SJSA1 (cell line): ENCODE data around the gene AGPAT2. TPM values are rescaled to one million over a fixed set of nuclear protein-coding genes. Genes with fewer than 3 reads are reported as not detected.

Experiments used
- DNase-seq, 2 experiments: peaks; one replicate each; pipeline ENCODE4 v3.0.0-alpha.2; 2015 to 2020; ENCODE audit warnings: low spot score in 2 of 2, low read depth in 1 of 2
- H3K27ac ChIP-seq: fragments of 250-450 bp; sonication (Bioruptor Pico); 2 replicates; pipeline ENCODE4 v1.5.1; 2020; ENCODE audit warnings: mild to moderate bottlenecking, moderate library complexity
- H3K27me3 ChIP-seq: fragments of 250-450 bp; sonication (Bioruptor Pico); replicated peaks from 2 replicates; pipeline ENCODE4 v1.5.1; 2020; ENCODE audit warnings: mild to moderate bottlenecking, moderate library complexity
- H3K36me3 ChIP-seq: fragments of 250-450 bp; sonication (Bioruptor Pico); 2 replicates; pipeline ENCODE4 v1.5.1; 2020; ENCODE audit warnings: mild to moderate bottlenecking
- H3K4me1 ChIP-seq: fragments of 250-450 bp; sonication (Bioruptor Pico); replicated peaks from 2 replicates; pipeline ENCODE4 v1.6.1; 2021; ENCODE audit warnings: mild to moderate bottlenecking
- H3K4me3 ChIP-seq: fragments of 250-450 bp; sonication (Bioruptor Pico); 2 replicates; pipeline ENCODE4 v1.5.1; 2020; ENCODE audit warnings: mild to moderate bottlenecking
- H3K9me3 ChIP-seq: fragments of 250-450 bp; sonication (Bioruptor Pico); replicated peaks from 2 replicates; pipeline ENCODE4 v1.5.1; 2020; ENCODE audit warnings: mild to moderate bottlenecking
- total RNA-seq: library from RNA; depleted of rRNA; stranded (reverse); fragments of >200 nt; shearing (Covaris generic); gene quantifications from 2 replicates; pipeline ENCODE4 v1.2.3, GENCODE V29; 2014

The AGPAT2 gene
- total RNA-seq, 1 experiment from 2014 or later: 30.1 TPM

DNA sequence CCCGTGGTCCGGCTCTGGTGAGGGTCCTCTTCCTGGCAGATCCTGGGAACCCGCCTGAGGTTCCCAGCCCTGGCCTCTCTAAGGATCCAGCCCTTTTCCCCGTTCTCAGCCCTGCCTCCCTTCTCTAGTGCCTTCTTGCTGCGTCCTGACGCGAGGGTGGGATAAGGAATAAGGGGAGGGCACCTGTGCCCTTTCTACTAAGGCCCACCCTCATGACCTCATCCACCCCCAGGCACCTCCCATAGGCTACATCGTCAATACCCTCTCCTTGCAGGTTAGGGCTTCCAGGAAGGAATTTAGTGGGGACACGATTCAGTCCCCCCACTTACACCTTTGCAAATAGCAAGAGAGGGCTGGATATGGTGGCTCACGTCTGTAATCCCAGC, 14.4 kb upstream of the AGPAT2 start:
- peaks cover 44% of the 10 kb centered on the region for H3K27me3 ChIP-seq
- H3K4me3 ChIP-seq: no peak overlapping the region
- no peaks in the 10 kb centered on the region for H3K9me3 ChIP-seq
- H3K4me1 ChIP-seq: no peaks in the 10 kb centered on the region
- H3K27ac ChIP-seq: no peak overlapping the region
- DNase-seq: no peak
- no peaks in the 10 kb centered on the region for H3K36me3 ChIP-seq

DNA sequence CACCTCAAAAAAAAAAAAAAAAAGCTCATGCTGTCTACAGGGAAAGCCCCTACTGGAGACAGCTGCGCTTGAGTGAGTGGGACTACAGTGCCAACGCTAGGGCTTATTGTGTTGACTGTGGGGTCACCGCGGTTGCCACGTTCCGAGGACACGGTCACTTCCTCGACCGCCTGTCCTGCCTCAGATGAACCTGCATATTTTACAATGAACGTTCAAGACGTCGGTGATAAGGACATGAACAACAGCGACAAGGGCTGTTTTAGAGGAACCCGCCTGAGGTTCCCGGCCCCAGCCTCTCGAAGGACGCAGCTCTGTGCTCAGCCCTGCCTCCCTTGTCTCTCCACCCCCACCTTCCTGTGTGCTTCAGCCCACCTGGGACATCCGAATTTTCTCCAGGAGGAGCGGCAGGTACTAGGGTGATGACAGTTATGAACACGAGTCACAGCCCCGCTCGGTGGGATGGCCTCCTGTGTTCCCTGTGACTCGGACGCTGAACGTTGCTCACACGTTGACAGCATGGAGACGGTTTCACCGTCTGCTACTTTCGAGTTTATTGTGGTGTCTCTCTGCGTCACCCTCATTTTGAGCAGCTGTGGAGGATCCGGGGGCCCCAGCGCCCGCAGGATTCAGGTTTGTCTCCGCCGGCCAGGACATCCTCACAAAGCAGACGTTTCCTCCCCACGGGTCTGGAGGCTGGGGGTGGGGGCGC, 13.9 kb upstream of the AGPAT2 start:
- Histone ChIP-seq H3K4me1 (no peaks in the 10 kb centered on the region), H3K36me3 (no peaks in the 10 kb centered on the region), H3K27me3 (peaks cover 40% of the 10 kb centered on the region), H3K27ac (no peak overlapping the region), H3K9me3 (no peaks in the 10 kb centered on the region), H3K4me3 (no peak overlapping the region)
- DNase-seq: no peak

DNA sequence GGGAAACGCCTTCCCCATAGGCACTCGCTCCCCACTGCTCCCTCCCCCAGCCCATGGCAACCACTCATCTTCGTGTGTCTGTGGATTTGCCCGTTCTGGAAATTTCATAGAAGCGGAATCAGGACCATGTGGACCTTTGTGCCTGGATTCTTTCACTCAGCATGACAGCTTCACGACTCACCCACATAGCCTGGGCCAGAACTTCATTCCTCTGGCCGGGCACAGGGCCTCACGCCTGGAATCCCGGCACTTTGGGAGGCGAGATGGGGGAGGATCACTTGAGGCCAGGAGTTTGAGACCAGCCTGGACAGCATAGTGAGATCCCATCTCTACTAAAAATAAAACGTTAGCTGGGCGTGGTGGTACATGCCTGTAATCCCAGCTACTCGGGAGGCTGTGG, 13.0 kb upstream of the AGPAT2 start:
- H3K9me3 ChIP-seq: no peaks in the 10 kb centered on the region
- H3K27me3 ChIP-seq: peaks cover 42% of the 10 kb centered on the region
- no peak for DNase-seq
- H3K36me3 ChIP-seq: no peaks in the 10 kb centered on the region
- no peaks in the 10 kb centered on the region for H3K4me1 ChIP-seq
- no peak overlapping the region for H3K4me3 ChIP-seq
- no peak overlapping the region for H3K27ac ChIP-seq

DNA sequence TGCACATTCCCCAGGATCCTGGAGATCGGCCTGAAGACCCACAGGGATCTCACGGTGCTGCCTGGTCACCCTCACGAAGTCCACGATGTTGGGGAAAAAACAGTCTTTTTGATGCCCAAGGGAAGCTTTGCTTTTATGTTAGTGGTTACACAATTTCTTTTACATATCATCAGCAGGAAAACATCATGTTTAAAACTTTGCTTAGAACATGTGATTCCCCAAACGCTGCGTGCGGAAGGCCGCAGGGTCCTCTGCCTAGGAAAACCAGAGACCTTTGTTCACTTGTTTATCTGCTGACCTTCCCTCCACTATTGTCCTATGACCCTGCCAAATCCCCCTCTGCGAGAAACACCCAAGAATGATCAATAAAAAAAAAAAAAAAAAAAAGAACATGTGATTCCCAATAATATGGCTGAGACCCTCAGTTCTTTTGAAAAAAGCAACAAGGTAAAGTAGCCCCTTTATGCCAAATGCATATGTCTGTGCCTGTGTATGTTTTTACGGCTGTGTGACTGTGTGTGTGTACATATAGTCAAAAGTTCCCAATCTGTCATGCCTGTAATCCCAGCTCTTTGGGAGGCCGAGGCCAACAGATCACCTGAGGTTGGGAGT, 11.5 kb upstream of the AGPAT2 start:
- H3K36me3 ChIP-seq: no peaks in the 10 kb centered on the region
- no peak overlapping the region for H3K4me3 ChIP-seq
- no peak for DNase-seq
- H3K27me3 ChIP-seq: peaks cover 42% of the 10 kb centered on the region
- peaks cover 4% of the 10 kb centered on the region for H3K4me1 ChIP-seq
- H3K27ac ChIP-seq: no peak overlapping the region
- no peaks in the 10 kb centered on the region for H3K9me3 ChIP-seq

DNA sequence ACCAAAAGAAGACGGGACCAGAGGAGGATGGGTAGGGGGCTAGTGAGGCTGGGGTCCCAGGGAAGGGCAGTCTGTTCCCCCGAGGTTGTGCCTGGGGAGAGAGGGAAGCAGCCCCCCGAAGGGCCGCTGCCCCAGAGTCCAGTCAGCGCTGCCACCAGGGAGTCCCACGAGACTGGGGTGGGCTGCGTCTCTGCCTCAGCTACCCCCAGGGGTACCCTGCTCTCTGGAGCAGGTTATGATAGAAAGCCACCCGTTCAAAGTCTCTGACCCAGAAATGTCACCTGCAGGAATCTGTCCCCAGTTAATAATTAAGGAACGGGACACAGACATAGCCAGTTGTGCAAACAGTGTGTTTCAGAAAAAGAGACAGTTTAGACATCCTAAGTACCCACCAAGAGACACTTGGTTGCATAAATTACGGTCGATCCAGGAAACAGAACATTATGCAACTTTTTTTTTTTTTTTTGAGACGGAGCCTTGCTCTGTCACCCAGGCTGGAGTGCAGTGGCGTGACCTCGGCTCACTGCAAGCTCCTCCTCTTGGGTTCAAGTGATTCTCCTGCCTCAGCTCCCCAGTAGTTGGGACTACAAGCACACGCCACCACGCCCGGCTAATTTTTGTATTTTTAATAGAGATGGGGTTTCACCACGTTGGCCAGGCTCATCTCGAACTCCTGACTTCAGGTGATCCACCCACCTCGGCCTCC, 10.7 kb upstream of the AGPAT2 start:
- H3K27ac ChIP-seq: no peak overlapping the region
- no peaks in the 10 kb centered on the region for H3K36me3 ChIP-seq
- H3K4me3 ChIP-seq: no peak overlapping the region
- H3K9me3 ChIP-seq: no peaks in the 10 kb centered on the region
- peaks cover 42% of the 10 kb centered on the region for H3K27me3 ChIP-seq
- peaks cover 6% of the 10 kb centered on the region for H3K4me1 ChIP-seq
- no peak for DNase-seq

DNA sequence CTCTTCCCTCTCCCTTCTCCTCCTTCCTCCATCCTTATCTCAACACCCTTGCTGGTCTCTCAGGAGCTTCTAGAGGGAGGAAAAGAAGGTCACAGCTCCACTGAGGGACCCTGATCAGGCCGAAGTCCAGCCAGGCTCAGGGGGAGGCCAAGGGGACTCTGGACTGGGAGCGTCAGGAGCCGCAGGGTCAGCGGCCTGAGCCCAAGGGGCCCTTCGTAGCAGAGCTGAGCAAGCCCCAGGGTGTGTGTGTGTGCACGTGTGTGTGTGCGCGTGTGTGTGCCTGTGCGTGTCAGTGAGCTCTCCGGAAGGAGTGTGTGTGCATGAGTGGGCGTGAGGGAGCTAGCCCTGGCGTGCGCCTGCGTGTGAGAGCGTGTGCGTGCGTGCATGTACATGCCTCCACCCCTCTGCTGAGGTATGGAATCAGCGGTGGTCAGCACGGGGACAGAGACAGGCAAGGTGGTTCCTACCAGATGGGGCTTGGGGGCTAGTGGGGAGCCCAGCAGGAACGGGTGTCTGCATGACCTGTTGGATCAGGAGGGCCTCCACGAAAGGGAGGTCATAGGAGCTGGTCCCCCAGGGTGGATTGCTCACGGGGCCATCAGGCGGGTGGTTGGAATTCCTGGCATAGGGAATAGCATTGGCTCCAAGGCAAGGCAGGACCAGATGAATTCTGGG, 10.0 kb upstream of the AGPAT2 start:
- H3K9me3 ChIP-seq: no peaks in the 10 kb centered on the region
- peaks cover 42% of the 10 kb centered on the region for H3K27me3 ChIP-seq
- no peak overlapping the region for H3K4me3 ChIP-seq
- no peak overlapping the region for H3K27ac ChIP-seq
- no peak for DNase-seq
- no peaks in the 10 kb centered on the region for H3K36me3 ChIP-seq
- H3K4me1 ChIP-seq: peaks cover 6% of the 10 kb centered on the region

DNA sequence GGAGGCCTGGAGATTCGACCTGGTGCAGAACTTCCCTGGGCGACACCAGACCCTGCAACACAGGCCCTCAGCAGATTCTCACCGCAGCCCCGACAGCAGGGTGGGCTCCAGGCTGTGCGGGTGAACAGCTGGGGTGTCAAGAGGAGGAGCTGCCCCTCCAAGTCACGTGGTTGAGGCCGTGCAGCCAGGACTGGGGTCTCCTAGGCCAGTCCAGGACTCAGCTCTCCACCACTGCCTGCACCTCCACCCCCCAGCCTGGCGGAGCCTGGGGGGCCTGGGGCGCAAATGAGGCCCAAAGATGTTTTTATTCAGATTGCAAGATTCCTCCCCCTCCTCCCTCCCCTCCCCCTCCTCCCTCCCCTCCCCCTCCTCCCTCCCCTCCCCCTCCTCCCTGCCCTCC, 9.2 kb upstream of the AGPAT2 start:
- Histone ChIP-seq H3K4me1 (peaks cover 6% of the 10 kb centered on the region), H3K27me3 (peaks cover 37% of the 10 kb centered on the region), H3K9me3 (no peaks in the 10 kb centered on the region), H3K27ac (no peak overlapping the region), H3K4me3 (no peak overlapping the region), H3K36me3 (no peaks in the 10 kb centered on the region)
- no peak for DNase-seq

DNA sequence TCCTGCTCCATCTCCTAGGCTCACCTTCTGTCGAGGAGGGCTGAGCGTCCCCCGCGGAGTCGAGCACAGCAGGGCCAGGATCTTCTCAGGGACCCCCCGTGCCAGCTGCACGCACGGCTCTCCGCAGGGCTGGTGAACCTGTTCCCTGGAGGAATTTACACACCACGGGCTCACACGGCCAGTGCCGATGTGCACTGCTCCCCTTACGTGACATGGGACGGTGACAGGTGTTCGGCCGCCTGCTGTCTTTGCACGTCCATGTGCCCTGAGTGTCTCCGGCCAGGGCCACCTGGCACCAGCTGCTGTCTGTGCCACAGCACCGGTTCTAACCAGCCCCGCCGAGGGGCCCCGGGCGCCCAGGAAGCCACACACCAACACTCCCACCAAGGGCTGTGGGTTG, 8.7 kb upstream of the AGPAT2 start:
- H3K9me3 ChIP-seq: no peaks in the 10 kb centered on the region
- no peaks in the 10 kb centered on the region for H3K36me3 ChIP-seq
- peaks cover 6% of the 10 kb centered on the region for H3K4me1 ChIP-seq
- no peak for DNase-seq
- H3K27ac ChIP-seq: no peak overlapping the region
- peaks cover 31% of the 10 kb centered on the region for H3K27me3 ChIP-seq
- no peak overlapping the region for H3K4me3 ChIP-seq

DNA sequence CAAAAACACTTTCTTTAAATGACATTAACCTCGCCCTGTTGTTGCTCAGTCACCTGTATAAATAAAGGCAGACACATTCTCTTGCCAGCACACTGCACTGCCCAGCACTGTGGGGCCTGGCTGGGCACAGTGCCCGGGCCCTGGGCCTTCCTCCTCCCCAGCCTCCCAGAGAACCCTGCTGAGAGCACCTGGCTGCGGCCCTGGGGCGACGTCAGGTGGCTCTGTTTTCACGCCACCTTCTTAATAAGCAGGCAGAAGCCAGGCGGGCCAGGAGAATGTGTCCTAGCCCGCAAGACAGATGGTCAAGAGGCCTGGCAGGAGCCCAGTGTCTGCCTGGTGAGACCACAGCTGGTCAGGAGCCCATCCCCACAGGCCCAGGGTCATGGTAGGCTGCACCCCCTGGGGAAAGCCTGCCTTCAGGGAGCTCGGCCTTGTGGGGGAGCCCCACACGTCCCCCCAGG, 8.2 kb upstream of the AGPAT2 start:
- H3K27ac ChIP-seq: no peak overlapping the region

DNA sequence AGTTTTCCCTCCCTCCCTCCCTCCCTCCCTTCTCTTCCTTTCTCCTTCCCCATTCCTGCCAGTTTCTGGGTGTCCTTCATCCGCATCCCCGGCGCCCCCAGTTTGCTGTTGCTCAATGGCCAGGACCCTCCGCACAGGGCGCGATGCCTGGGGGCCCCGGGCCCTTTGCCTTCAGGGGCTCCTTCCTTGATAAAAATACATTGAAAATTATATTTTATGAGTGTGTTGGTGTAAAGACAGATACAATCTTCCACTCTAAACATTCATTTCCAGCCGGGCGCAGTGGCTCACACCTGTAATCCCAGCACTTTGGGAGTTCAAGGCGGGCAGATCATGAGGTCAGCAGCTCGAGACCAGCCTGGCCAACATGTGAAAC, 7.6 kb upstream of the AGPAT2 start:
- peaks cover 6% of the 10 kb centered on the region for H3K4me1 ChIP-seq
- H3K9me3 ChIP-seq: no peaks in the 10 kb centered on the region
- H3K27me3 ChIP-seq: peaks cover 23% of the 10 kb centered on the region; the same call in 1 of the 2 replicates
- no peaks in the 10 kb centered on the region for H3K36me3 ChIP-seq
- H3K27ac ChIP-seq: no peak overlapping the region
- DNase-seq: no peak
- H3K4me3 ChIP-seq: no peak overlapping the region

More for the DNA sequence above, 8.2 kb upstream of the AGPAT2 start:
- H3K4me3 ChIP-seq: no peak overlapping the region
- DNase-seq: no peak
- H3K27me3 ChIP-seq: peaks cover 29% of the 10 kb centered on the region
- H3K36me3 ChIP-seq: no peaks in the 10 kb centered on the region
- peaks cover 6% of the 10 kb centered on the region for H3K4me1 ChIP-seq
- H3K9me3 ChIP-seq: no peaks in the 10 kb centered on the region

DNA sequence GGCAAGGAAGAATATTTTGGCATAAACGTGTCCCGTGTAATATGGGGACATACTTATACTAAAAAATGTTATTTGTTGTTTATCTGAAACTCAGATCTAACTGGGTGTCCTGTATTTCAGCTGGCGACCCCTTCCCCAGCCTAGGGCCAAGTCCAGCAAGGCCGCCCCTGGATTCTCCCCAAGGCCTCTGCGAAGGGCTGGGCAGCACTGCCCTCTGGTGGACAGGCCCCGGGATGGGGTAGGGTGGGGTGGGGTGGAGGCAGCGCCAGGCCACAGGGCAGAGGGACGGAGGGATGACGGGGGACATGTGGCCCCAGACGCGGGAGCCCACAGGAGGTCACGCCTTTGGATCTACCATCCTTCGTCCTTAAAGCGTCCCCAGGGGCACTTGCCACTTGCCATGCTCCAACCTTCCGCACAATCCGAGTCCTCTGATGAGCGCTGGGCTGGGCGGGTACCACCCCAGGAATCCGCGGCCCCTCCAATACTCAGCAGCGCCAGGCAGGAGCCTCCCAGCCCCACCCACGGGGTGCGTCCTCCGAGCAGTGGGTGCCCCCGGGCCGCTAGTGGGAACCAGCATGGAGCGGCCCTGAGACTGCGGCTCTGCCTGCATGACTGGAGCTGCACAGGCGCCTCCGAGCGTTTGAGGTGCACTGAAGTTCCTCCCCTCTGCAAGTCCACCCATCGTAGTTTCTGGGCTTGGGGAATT, 7.1 kb upstream of the AGPAT2 start:
- H3K4me1 ChIP-seq: peaks cover 6% of the 10 kb centered on the region
- H3K36me3 ChIP-seq: no peaks in the 10 kb centered on the region
- H3K4me3 ChIP-seq: no peak overlapping the region
- DNase-seq: peak in 1 of 2 experiments; percentile 61
- H3K27me3 ChIP-seq: peaks cover 19% of the 10 kb centered on the region; the same call in 1 of the 2 replicates
- H3K27ac ChIP-seq: no peak overlapping the region
- H3K9me3 ChIP-seq: no peaks in the 10 kb centered on the region

DNA sequence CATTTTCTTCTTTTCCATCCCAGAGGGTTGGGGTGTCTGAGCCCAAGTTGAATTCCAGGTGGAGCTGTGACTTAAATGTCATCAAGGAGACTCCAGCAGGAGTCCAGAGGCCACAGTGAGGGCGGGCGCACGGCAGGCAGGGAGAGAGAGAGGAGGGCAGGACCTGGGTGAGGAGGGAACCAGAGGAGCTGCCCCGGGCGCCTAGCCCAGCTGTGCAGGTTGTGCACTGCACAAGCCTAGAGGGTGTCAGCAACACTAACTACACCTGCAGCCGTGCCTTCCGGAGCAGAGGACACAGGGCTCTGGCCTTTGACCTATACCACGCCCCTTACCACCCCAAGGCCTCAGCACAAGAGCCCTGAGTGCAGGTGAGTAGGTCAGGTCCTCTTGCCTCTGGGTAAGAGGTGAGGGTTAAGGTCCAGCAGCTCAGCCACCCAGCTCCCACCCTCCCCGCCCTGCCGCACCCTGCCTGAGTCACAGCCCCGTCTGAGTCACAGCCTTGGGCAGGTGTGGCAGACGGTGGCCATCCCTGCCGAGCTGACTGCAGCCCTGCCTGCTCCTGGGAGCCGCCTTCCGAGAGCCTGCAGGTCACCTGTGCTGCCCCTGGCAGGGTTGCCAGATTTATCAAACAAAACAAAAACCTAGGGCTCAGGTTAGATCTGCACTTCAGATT, 6.4 kb upstream of the AGPAT2 start:
- Histone ChIP-seq H3K9me3 (no peaks in the 10 kb centered on the region), H3K4me1 (peaks cover 6% of the 10 kb centered on the region), H3K4me3 (no peak overlapping the region), H3K27me3 (peaks cover 16% of the 10 kb centered on the region; the same call in 1 of the 2 replicates), H3K36me3 (no peaks in the 10 kb centered on the region), H3K27ac (no peak overlapping the region)
- DNase-seq: no peak

DNA sequence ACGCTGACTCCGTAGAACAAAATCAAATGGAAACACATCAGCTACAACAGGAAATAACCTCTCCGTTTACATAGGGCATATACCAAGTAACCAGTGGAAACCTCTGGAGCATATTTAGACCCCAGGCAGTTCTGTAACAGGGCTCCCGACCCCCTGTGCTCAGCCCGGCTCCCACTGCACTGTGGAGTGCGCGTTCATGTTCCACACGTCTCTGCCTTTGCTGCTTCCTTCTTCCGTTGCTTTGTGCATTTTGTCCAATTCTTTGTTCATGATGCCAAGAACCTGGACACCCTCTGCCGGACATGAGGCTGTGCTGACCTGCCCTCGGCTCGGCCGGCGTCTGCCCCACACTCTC, 5.9 kb upstream of the AGPAT2 start:
- no peak for DNase-seq
- peaks cover 6% of the 10 kb centered on the region for H3K4me1 ChIP-seq
- no peaks in the 10 kb centered on the region for H3K36me3 ChIP-seq
- H3K27me3 ChIP-seq: peaks cover 16% of the 10 kb centered on the region; the same call in 1 of the 2 replicates
- no peak overlapping the region for H3K27ac ChIP-seq
- H3K9me3 ChIP-seq: no peaks in the 10 kb centered on the region
- no peak overlapping the region for H3K4me3 ChIP-seq
